SJCRH30 (cell line): ENCODE data around the gene ZMIZ2. TPM values are rescaled to one million over a fixed set of nuclear protein-coding genes. Genes with fewer than 3 reads are reported as not detected.

ENCODE experiments used
- DNase-seq, 2 experiments: peaks; one replicate each; pipeline ENCODE4 v3.0.0-alpha.2; 2015 to 2020
- H3K27ac ChIP-seq: fragments of 250-450 bp; sonication (Bioruptor Pico); 2 replicates; pipeline ENCODE4 v1.5.1; 2020; ENCODE audit warnings: mild to moderate bottlenecking, moderate library complexity
- H3K27me3 ChIP-seq: fragments of 250-450 bp; sonication (Bioruptor Pico); 2 replicates; pipeline ENCODE4 v1.5.1; 2020; ENCODE audit warnings: mild to moderate bottlenecking, moderate library complexity
- H3K36me3 ChIP-seq: fragments of 250-450 bp; sonication (Bioruptor Pico); 2 replicates; pipeline ENCODE4 v1.5.1; 2020; ENCODE audit warnings: mild to moderate bottlenecking, moderate library complexity
- H3K4me1 ChIP-seq: fragments of 250-450 bp; sonication (Bioruptor Pico); 2 replicates; pipeline ENCODE4 v1.5.1; 2020; ENCODE audit warnings: mild to moderate bottlenecking, moderate library complexity
- H3K4me3 ChIP-seq: fragments of 250-450 bp; sonication (Bioruptor Pico); 2 replicates; pipeline ENCODE4 v1.5.1; 2020; ENCODE audit warnings: mild to moderate bottlenecking, moderate library complexity
- H3K9me3 ChIP-seq: fragments of 250-450 bp; sonication (Bioruptor Pico); replicated peaks from 2 replicates; pipeline ENCODE4 v1.5.1; 2020; ENCODE audit warnings: mild to moderate bottlenecking, moderate library complexity
- total RNA-seq: library from RNA; depleted of rRNA; stranded (reverse); fragments of >200 nt; shearing (Covaris generic); gene quantifications from 2 replicates; pipeline ENCODE4 v1.2.3, GENCODE V29; 2014

ZMIZ2 gene
- total RNA-seq, 1 experiment from 2014 or later: 13.3 TPM

DNA sequence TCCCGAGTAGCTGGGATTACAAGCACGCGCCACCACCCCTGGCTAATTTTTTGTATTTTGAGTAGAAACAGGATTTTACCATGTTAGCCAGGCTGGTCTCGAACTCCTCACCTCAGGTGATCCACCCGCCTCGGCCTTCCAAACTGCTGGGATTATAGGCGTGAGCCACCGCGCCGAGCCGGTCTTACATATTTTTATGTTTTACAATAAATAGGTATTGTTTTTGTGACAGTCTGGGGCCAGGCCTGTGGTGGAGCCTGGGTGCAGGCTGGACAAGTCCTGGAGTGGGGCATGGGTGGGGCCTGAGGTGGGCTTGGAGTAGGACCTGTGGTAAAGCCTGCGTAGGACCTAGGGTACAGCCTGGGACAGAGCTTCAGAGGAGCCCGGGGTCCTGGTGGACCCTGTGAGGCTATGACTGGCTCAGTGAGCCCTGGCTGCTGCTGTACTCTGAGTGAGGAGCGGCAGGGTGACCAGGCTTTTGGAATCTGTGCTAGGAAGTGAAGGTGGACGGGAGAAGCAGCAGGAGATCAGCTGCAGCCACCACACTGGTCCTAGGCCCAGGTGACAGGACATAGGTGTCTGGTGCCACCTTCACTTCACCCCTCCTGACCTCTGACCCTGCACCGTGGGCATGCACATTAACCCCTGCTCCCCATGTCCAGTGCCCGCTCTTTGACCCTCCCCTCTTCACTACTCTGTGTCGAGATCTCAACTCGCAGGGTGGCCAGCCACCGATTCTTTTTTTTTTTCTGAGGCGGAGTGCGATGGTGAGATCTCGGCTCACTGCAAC, 9.6 kb upstream of the ZMIZ2 start:
- no peaks in the 10 kb centered on the region for H3K27me3 ChIP-seq
- H3K4me3 ChIP-seq: no peak overlapping the region
- peaks cover 8% of the 10 kb centered on the region for H3K4me1 ChIP-seq
- H3K36me3 ChIP-seq: no peaks in the 10 kb centered on the region
- H3K27ac ChIP-seq: no peak overlapping the region
- DNase-seq: no peak
- no peaks in the 10 kb centered on the region for H3K9me3 ChIP-seq

GRCh38 chr7:44740055-44740454, 8.6 kb upstream of the ZMIZ2 start:
- H3K4me1 ChIP-seq: peaks cover 5% of the 10 kb centered on the region
- H3K36me3 ChIP-seq: no peaks in the 10 kb centered on the region
- H3K9me3 ChIP-seq: no peaks in the 10 kb centered on the region
- H3K27me3 ChIP-seq: no peaks in the 10 kb centered on the region
- no peak overlapping the region for H3K4me3 ChIP-seq
- DNase-seq: peak; percentile 49 to 67
- H3K27ac ChIP-seq: no peak overlapping the region

GRCh38 chr7:44743750-44744149, 4.9 kb upstream of the ZMIZ2 start:
- Histone ChIP-seq H3K36me3 (no peaks in the 10 kb centered on the region), H3K27me3 (no peaks in the 10 kb centered on the region), H3K4me3 (no peak overlapping the region), H3K27ac (no peak overlapping the region), H3K4me1 (peaks cover 5% of the 10 kb centered on the region; the same call in 1 of the 2 replicates), H3K9me3 (no peaks in the 10 kb centered on the region)
- DNase-seq: peak in 1 of 2 experiments; percentile 47

- H3K9me3 ChIP-seq: no peaks in the 10 kb centered on the region
- H3K27ac ChIP-seq: no peak overlapping the region
- no peaks in the 10 kb centered on the region for H3K27me3 ChIP-seq
- H3K4me3 ChIP-seq: peak overlapping the region; percentile 99
- no peak for DNase-seq
- H3K36me3 ChIP-seq: no peaks in the 10 kb centered on the region
- no peaks in the 10 kb centered on the region; the same call in 1 of the 2 replicates for H3K4me1 ChIP-seq
Observed at GRCh38 chr7:44748948-44749731, 493 bp downstream of the ZMIZ2 start.

DNA sequence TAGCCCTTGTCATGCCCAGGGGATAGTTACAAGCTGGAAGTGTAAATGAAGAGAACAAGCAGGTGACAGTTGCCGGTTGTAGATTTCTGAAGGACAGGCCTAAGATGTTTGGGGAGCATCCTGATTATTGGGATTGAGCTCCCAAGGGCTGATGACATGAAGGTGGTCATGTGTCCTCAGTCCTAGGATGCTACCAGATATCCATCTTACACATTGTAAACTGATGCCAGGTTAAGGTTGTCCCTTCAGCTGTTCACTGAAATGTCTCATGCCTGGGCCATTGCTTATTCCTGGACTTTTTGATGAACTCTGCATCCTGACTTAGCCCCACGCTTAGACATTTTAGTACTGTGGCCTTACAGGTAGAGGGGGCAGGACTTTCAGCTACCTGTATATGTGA, 1.3 kb downstream of the ZMIZ2 start:
- Histone ChIP-seq H3K4me1 (no peaks in the 10 kb centered on the region; the same call in 1 of the 2 replicates), H3K27ac (no peak overlapping the region), H3K9me3 (no peaks in the 10 kb centered on the region), H3K36me3 (no peaks in the 10 kb centered on the region), H3K4me3 (no peak overlapping the region), H3K27me3 (no peaks in the 10 kb centered on the region)
- DNase-seq: no peak

DNA sequence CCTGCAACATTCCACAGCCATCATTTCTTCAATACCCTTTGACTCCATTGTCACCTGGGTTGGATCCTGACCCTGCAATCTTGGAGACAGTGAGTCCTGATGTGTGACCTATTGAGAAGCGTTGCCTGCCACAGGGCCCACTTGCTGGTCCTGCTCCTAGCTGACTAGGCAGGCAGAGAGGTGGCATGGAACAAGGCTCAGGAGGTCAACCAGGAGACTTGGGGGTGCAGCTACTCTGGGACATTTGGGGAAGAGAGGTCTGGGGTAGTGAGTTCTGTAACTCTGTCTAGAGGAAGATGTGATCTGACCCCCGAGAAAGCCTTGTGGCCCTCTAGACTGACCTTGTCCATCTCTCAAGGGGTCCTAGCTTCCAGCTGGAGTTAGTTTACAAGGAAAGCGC, 1.8 kb downstream of the ZMIZ2 start:
- no peak for DNase-seq
- Histone ChIP-seq H3K4me1 (no peaks in the 10 kb centered on the region; the same call in 1 of the 2 replicates), H3K27ac (no peak overlapping the region)

DNA sequence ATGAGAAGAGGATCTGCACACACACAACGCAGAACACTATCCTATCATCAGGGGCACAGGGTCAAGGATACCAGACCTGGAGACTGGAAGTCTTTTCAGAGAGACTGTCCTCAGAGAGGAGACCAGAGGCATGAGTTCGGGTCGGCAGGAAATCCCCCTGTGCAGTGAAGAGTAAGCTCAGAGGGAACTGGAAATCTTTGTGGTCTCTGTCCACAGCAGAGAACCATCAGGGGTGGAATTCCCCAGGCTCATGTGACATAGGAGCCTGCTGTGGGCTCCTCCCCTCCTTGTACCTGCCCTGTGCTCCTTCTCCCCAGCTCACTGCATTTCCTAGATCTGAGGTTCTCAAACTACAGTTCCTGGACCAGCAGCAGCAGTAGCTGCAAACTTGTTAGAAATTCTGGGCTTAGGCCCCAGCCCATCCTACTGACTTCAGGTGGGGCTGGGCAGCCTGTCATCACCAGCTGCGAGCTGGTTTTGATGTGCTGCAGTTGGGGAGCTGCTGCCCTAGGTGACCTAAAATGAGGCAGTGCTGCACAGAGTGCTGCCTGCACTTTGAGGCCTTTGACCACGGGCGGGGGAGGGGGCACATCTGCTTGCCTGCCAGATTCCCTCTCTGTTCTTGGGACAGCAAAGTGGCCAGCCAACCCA, 2.4 kb downstream of the ZMIZ2 start:
- no peak for DNase-seq
- no peak overlapping the region for H3K4me3 ChIP-seq
- H3K4me1 ChIP-seq: peaks cover under 1% of the 10 kb centered on the region; the same call in 1 of the 2 replicates

More for the DNA sequence above, 1.8 kb downstream of the ZMIZ2 start:
- Histone ChIP-seq H3K27me3 (no peaks in the 10 kb centered on the region), H3K4me3 (no peak overlapping the region), H3K9me3 (no peaks in the 10 kb centered on the region), H3K36me3 (no peaks in the 10 kb centered on the region)

GRCh38 chr7:44752822-44753221, 4.2 kb downstream of the ZMIZ2 start:
- no peak for DNase-seq
- Histone ChIP-seq H3K9me3 (no peaks in the 10 kb centered on the region), H3K4me1 (peaks cover 7% of the 10 kb centered on the region), H3K27me3 (no peaks in the 10 kb centered on the region), H3K36me3 (no peaks in the 10 kb centered on the region), H3K27ac (no peak overlapping the region), H3K4me3 (no peak overlapping the region)

More for the DNA sequence above, 2.4 kb downstream of the ZMIZ2 start:
- Histone ChIP-seq H3K9me3 (no peaks in the 10 kb centered on the region), H3K27ac (no peak overlapping the region), H3K27me3 (no peaks in the 10 kb centered on the region), H3K36me3 (no peaks in the 10 kb centered on the region)

- H3K27me3 ChIP-seq: no peaks in the 10 kb centered on the region
- peaks cover 7% of the 10 kb centered on the region for H3K4me1 ChIP-seq
- no peaks in the 10 kb centered on the region for H3K9me3 ChIP-seq
- no peak for DNase-seq
- no peaks in the 10 kb centered on the region for H3K36me3 ChIP-seq
- no peak overlapping the region for H3K27ac ChIP-seq
- no peak overlapping the region for H3K4me3 ChIP-seq
Observed at GRCh38 chr7:44754802-44755697, 6.4 kb downstream of the ZMIZ2 start.

GRCh38 chr7:44755698-44756627, 7.3 kb downstream of the ZMIZ2 start:
- DNase-seq: no peak
- Histone ChIP-seq H3K27me3 (no peaks in the 10 kb centered on the region), H3K36me3 (no peaks in the 10 kb centered on the region), H3K9me3 (no peaks in the 10 kb centered on the region), H3K4me3 (no peak overlapping the region), H3K27ac (no peak overlapping the region), H3K4me1 (peaks cover 7% of the 10 kb centered on the region)

DNA sequence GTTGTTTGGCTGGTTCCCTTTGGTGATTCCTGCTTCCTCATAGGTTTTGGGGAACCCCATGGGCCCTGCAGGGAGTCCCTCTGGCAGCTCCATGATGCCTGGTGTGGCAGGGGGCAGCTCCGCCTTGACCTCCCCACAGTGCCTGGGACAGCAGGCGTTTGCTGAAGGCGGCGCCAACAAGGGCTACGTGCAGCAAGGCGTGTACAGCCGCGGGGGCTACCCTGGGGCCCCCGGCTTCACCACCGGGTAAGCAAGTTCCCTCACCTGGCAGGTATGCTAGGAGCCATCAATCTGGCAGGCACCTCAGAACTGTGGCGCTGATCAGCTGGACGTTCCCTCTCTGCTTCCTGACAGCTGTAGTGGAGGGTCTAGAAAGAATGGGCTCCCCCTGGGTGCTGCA, 8.3 kb downstream of the ZMIZ2 start:
- no peak for DNase-seq
- Histone ChIP-seq H3K27ac (no peak overlapping the region), H3K4me1 (peaks cover 7% of the 10 kb centered on the region), H3K9me3 (no peaks in the 10 kb centered on the region), H3K27me3 (no peaks in the 10 kb centered on the region), H3K4me3 (no peak overlapping the region), H3K36me3 (no peaks in the 10 kb centered on the region)

DNA sequence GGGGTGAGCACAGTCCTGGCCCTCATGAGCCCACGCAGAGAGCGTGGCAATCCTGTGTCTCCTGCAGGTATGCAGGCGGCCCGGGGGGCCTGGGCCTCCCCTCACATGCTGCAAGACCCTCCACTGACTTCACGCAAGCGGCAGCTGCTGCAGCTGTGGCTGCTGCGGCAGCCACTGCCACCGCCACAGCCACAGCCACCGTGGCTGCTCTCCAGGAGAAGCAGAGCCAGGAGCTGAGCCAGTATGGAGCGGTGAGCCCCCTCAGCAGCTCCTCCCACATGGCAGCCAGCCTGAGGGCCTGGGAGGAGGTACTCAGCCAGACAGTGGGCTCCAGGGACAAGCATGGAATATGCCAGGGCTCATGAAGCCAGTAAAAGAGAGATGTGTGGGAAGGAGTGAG, 8.7 kb downstream of the ZMIZ2 start:
- peaks cover under 1% of the 10 kb centered on the region; the same call in 1 of the 2 replicates for H3K36me3 ChIP-seq
- DNase-seq: peak in 1 of 2 experiments; percentile 21
- H3K27ac ChIP-seq: no peak overlapping the region
- no peaks in the 10 kb centered on the region for H3K9me3 ChIP-seq
- H3K4me1 ChIP-seq: peaks cover 7% of the 10 kb centered on the region
- no peak overlapping the region for H3K4me3 ChIP-seq
- no peaks in the 10 kb centered on the region for H3K27me3 ChIP-seq

GRCh38 chr7:44757739-44758138, 9.1 kb downstream of the ZMIZ2 start:
- Histone ChIP-seq H3K4me1 (peaks cover 7% of the 10 kb centered on the region), H3K9me3 (no peaks in the 10 kb centered on the region), H3K27ac (no peak overlapping the region), H3K27me3 (no peaks in the 10 kb centered on the region), H3K4me3 (no peak overlapping the region), H3K36me3 (peaks cover 2% of the 10 kb centered on the region; the same call in 1 of the 2 replicates)
- no peak for DNase-seq
